ENCODE data around the gene PPP2R2D. TPM values are rescaled to one million over a fixed set of nuclear protein-coding genes. Genes with fewer than 3 reads are reported as not detected.
A peak's percentile ranks its signal among the peaks of the same experiment; 100 is the strongest.

The PPP2R2D gene
- total RNA-seq, 1 experiment from 2014 or later: 35.1 TPM

DNA sequence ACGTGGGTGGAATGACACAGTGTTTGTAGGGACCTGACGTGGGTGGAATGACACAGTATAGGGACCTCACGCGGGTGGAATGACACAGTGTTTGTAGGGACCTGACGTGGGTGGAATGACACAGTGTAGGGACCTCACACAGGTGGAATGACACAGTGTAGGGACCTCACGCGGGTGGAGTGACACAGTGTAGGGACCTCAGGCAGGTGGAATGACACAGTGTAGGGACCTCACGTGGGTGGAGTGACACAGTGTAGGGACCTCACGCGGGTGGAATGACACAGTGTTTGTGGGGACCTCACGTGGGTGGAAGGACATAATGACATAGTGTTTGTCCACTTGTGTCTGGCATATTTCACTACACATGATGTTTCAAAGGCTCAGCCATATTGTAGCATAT is 19.3 kb downstream of the PPP2R2D start:
- Histone ChIP-seq H4K5ac (ENCODE audit: insufficient read length, low read depth, low read length) (no peak overlapping the region), H2BK20ac (ENCODE audit: low read depth, low read length, poor library complexity, severe bottlenecking) (no peak overlapping the region), H3K23me2 (ENCODE audit: insufficient read length, low read depth, low read length, poor library complexity, severe bottlenecking) (no peaks in the 10 kb centered on the region), H3K79me2 (ENCODE audit: insufficient read depth, low read length) (peaks cover 19% of the 10 kb centered on the region; the same call in 1 of the 2 replicates), H3K9ac (ENCODE audit: extremely low read depth, insufficient read length, low read length) (no peak overlapping the region), H2BK5ac (ENCODE audit: insufficient read length, low read length) (no peak overlapping the region), H4K20me1 (ENCODE audit: control insufficient read depth, insufficient read depth, insufficient read length) (no peaks in the 10 kb centered on the region), H2AFZ (ENCODE audit: low read length) (no peak overlapping the region), H3K4me1 (ENCODE audit: insufficient read depth, low read length) (0 out of 2 replicates have a peak, but pooled peaks cover 5% of the 10 kb centered on the region), H2BK120ac (ENCODE audit: low read depth, low read length, poor library complexity, severe bottlenecking) (no peak overlapping the region), H2AK5ac (ENCODE audit: insufficient read length, low read length) (no peak overlapping the region), H3K18ac (ENCODE audit: insufficient read length, low read depth, low read length) (no peak overlapping the region), H4K91ac (ENCODE audit: insufficient read length, low read depth, low read length) (no peak overlapping the region), H2BK12ac (ENCODE audit: insufficient read length, low read depth, low read length) (no peak overlapping the region), H3K9me3 (ENCODE audit: control insufficient read depth, low read depth, low read length) (no peaks in the 10 kb centered on the region), H3K56ac (ENCODE audit: insufficient read length, low read depth, low read length) (no peak overlapping the region), H4K8ac (replicated peaks; ENCODE audit: insufficient read length, low read depth, low read length) (no peak overlapping the region), H3T11ph (ENCODE audit: low read length) (no peak overlapping the region), H2BK15ac (ENCODE audit: low read depth, low read length) (no peak overlapping the region), H3K27ac (ENCODE audit: insufficient read length, low read depth, low read length) (no peak overlapping the region), H3K23ac (ENCODE audit: insufficient read length, low read depth, low read length) (no peak overlapping the region), H3K27me3 (ENCODE audit: insufficient read depth, low read length) (no peaks in the 10 kb centered on the region), H3K14ac (ENCODE audit: insufficient read depth, low read length) (no peak overlapping the region), H3K79me1 (ENCODE audit: insufficient read depth, low read depth, low read length, poor library complexity, severe bottlenecking) (peaks cover 9% of the 10 kb centered on the region), H3K4ac (ENCODE audit: low read depth, low read length) (no peak overlapping the region), H3K4me2 (ENCODE audit: insufficient read depth, insufficient read length, low read length) (no peak overlapping the region)
- H3K36me3 Mint-ChIP-seq (ENCODE audit: insufficient read depth in 1 of 3, low read depth in 3 of 3): peaks cover 0 to 3% (median under 1%) of the 10 kb centered on the region in 3 experiments; a peak in 2 of 7 replicates
- H3K4me3 Mint-ChIP-seq: peak overlapping the region in 1 of 2 experiments; percentile 15; a peak in 1 of 5 replicates
- WGBS (ENCODE audit: extremely low coverage, insufficient read length, low lambda C conversion rate): no CpG with 5 or more reads among the region's 11 CpGs
- H3K9me3 Mint-ChIP-seq: peaks cover 0 to 4% of the 10 kb centered on the region in 2 experiments; a peak in 1 of 5 replicates
- H3K27ac Mint-ChIP-seq: peak overlapping the region in 1 of 3 experiments; percentile 52; a peak in 1 of 7 replicates
- no peaks in the 10 kb centered on the region for H3K27me3 Mint-ChIP-seq (ENCODE audit: low read depth)
- no peak for TF ChIP-seq CTCF (conservative IDR thresholded peaks at IDR 0.05)
- peaks cover 31 to 33% of the 10 kb centered on the region in 2 experiments for H3K4me1 Mint-ChIP-seq
- DNase-seq: no peak
